ENCODE results near the gene NUP62CL. TPM values are rescaled to one million over a fixed set of nuclear protein-coding genes. Genes with fewer than 3 reads are reported as not detected.

The NUP62CL gene
- total RNA-seq, 1 experiment from 2014 or later = 21.1 TPM

DNA sequence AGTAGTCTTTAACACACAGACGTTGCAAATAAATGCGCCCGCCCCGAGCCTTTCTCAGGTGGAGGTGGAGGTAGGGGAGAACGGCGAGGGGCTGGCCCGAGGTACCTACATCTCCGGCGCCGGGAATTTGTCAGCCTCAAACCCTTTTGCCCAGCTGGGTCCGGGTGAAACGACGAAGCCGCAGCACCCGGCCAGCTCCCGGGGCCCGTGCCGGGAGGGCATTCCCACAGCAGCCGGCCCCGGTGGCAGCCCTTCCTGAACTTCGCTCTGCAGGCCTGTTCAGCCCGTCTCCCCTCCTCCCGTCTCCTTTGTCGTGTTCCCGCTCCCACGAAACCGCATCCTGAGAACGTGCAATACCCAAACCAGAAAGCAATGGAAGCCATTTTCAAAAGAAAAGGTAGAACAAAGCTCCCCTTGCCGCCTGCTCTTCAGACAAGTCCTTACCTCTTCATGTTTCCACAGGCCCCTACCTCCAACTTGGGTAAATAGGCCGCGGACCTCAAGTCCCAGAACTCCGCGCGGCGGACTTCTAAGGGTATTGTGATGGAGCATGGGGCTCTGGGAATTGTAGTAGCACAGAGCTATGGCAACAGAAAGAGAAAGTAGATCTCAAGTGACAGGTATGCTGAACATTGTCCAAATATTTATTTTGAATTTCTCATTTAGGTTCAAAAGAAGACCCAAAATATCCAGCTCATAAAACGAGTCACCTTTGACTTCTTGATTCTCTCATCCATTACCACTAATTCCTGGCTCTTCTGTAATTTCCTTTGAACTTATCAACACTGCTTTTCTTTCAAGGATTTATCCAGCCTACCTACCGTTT is 87.7 kb downstream of the NUP62CL start, which contains the start of gene RBM41:
Gene RBM41 (minus strand): TSS at position 501 of the 826 bp plus-strand sequence. CDS start 49 bp downstream, at position 452.
- Histone ChIP-seq H3K27me3 (ENCODE audit: insufficient read depth, low read length) (no peaks in the 10 kb centered on the region), H3K79me2 (ENCODE audit: insufficient read depth, low read length) (peaks cover 14% of the 10 kb centered on the region; the same call in 1 of the 2 replicates)
- POLR2A ChIA-PET = no interaction called here
- no peak for TF ChIP-seq ELF1 (IDR thresholded peaks at IDR 0.05; ENCODE audit: borderline replicate concordance, low read depth)
- TF ChIP-seq SRF (IDR thresholded peaks at IDR 0.05; ENCODE audit: low read depth) = no peak
- TF ChIP-seq JUND (IDR thresholded peaks at IDR 0.05) = no peak
- no peak for TF ChIP-seq EGR1 (IDR thresholded peaks at IDR 0.05; ENCODE audit: low read depth)
- TF ChIP-seq ZNF274 (IDR thresholded peaks at IDR 0.05; ENCODE audit: low read depth, low read length) = no peak
- TF ChIP-seq YY1 (IDR thresholded peaks at IDR 0.05; ENCODE audit: extremely low read depth, insufficient replicate concordance, low read depth, low read length) = peak; percentile 52
- peak; percentile 51 for TF ChIP-seq POLR2AphosphoS5 (IDR thresholded peaks at IDR 0.05; ENCODE audit: low read depth, low read length)
- no peak for TF ChIP-seq EZH2phosphoT487 (IDR thresholded peaks at IDR 0.05; ENCODE audit: borderline replicate concordance)
- TF ChIP-seq, protein P1, sequence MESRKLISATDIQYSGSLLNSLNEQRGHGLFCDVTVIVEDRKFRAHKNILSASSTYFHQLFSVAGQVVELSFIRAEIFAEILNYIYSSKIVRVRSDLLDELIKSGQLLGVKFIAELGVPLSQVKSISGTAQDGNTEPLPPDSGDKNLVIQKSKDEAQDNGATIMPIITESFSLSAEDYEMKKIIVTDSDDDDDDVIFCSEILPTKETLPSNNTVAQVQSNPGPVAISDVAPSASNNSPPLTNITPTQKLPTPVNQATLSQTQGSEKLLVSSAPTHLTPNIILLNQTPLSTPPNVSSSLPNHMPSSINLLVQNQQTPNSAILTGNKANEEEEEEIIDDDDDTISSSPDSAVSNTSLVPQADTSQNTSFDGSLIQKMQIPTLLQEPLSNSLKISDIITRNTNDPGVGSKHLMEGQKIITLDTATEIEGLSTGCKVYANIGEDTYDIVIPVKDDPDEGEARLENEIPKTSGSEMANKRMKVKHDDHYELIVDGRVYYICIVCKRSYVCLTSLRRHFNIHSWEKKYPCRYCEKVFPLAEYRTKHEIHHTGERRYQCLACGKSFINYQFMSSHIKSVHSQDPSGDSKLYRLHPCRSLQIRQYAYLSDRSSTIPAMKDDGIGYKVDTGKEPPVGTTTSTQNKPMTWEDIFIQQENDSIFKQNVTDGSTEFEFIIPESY (IDR thresholded peaks at IDR 0.05; ENCODE audit: extremely low read depth, insufficient replicate concordance, low read length) = no peak
- no peak for TF ChIP-seq ATF3 (IDR thresholded peaks at IDR 0.05)
- no peak for TF ChIP-seq REST (IDR thresholded peaks at IDR 0.05; ENCODE audit: low read depth)
- 0 out of 2 replicates have a peak, but pooled peaks have one; percentile 21 for TF ChIP-seq SIN3A (IDR thresholded peaks at IDR 0.05; ENCODE audit: low read depth)
- peak; percentile 89 for TF ChIP-seq TCF7L2 (IDR thresholded peaks at IDR 0.05; ENCODE audit: borderline replicate concordance, extremely low read depth, insufficient read depth, insufficient read length)
- no peak for TF ChIP-seq POLR2A (IDR thresholded peaks at IDR 0.05; ENCODE audit: borderline replicate concordance, extremely low read depth, insufficient read depth, insufficient read length)
- peak; percentile 94 for TF ChIP-seq ZFX (IDR thresholded peaks at IDR 0.05)
- TF ChIP-seq, protein P2, sequence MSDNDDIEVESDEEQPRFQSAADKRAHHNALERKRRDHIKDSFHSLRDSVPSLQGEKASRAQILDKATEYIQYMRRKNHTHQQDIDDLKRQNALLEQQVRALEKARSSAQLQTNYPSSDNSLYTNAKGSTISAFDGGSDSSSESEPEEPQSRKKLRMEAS (IDR thresholded peaks at IDR 0.05) = no peak
- TF ChIP-seq, protein P3, sequence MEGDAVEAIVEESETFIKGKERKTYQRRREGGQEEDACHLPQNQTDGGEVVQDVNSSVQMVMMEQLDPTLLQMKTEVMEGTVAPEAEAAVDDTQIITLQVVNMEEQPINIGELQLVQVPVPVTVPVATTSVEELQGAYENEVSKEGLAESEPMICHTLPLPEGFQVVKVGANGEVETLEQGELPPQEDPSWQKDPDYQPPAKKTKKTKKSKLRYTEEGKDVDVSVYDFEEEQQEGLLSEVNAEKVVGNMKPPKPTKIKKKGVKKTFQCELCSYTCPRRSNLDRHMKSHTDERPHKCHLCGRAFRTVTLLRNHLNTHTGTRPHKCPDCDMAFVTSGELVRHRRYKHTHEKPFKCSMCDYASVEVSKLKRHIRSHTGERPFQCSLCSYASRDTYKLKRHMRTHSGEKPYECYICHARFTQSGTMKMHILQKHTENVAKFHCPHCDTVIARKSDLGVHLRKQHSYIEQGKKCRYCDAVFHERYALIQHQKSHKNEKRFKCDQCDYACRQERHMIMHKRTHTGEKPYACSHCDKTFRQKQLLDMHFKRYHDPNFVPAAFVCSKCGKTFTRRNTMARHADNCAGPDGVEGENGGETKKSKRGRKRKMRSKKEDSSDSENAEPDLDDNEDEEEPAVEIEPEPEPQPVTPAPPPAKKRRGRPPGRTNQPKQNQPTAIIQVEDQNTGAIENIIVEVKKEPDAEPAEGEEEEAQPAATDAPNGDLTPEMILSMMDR (IDR thresholded peaks at IDR 0.05 in 2 of 3, conservative IDR thresholded peaks at IDR 0.05 in 1 of 3; ENCODE audit: borderline replicate concordance in 1 of 3, insufficient read depth in 1 of 3, low read depth in 2 of 3, low read length in 2 of 3) = no peak
- TF ChIP-seq FOSL1 (IDR thresholded peaks at IDR 0.05; ENCODE audit: low read depth) = no peak
- no peak for TF ChIP-seq CBX3 (IDR thresholded peaks at IDR 0.05; ENCODE audit: low read depth)

More for the DNA sequence above, 87.7 kb downstream of the NUP62CL start, which contains the start of gene RBM41:
- H2AFZ ChIP-seq (ENCODE audit: low read depth, low read length, poor library complexity, severe bottlenecking) = peak within 1 kb of the TSS; percentile 52
- peak within 1 kb of the TSS; percentile 64 for H3K27ac ChIP-seq (ENCODE audit: low read depth, low read length)
- peaks cover 16% of the 10 kb centered on the region in 2 experiments; a peak in 2 of 4 replicates for H3K36me3 ChIP-seq (ENCODE audit: control insufficient read depth in 1 of 2, insufficient read depth in 2 of 2, low read length in 2 of 2)
- ChIA-PET CTCF (no interaction called here), RAD21 (ENCODE audit: low non-redundant PET in 1 of 2, low total read pairs in 2 of 2, uncharacterized antibody in 2 of 2, unreplicated experiment in 2 of 2) (no interaction called here)
- H3K9ac ChIP-seq (ENCODE audit: low read length) = peak within 1 kb of the TSS; percentile 72
- intact Hi-C loops (cut with micrococcal nuclease) = no loop called here
- peak within 1 kb of the TSS; percentile 72 for H3K4me2 ChIP-seq (ENCODE audit: low read length)
- BruUV-seq (replicated peaks) = TSS peak; percentile 55
- H3K4me1 ChIP-seq (ENCODE audit: control insufficient read depth in 1 of 2, insufficient read depth in 2 of 2, low read length in 2 of 2) = peaks cover 0 to 10% of the 10 kb centered on the region in 2 experiments; a peak in 1 of 4 replicates
- peak within 1 kb of the TSS; percentile 61 to 72 for H3K4me3 ChIP-seq (replicated peaks in 1 of 2; ENCODE audit: low read depth in 1 of 2, low read length in 2 of 2)
- DNase-seq (ENCODE audit: low read depth, low spot score) = peak; percentile 64
- peak; percentile 96 for ATAC-seq
- no peaks in the 10 kb centered on the region for H3K9me2 ChIP-seq (ENCODE audit: insufficient read depth)
- H3K9me3 ChIP-seq (ENCODE audit: control insufficient read depth in 1 of 2, insufficient read depth in 1 of 2, low read depth in 1 of 2, low read length in 2 of 2) = no peaks in the 10 kb centered on the region
- no peaks in the 10 kb centered on the region for H4K20me1 ChIP-seq (ENCODE audit: insufficient read depth)

Measured in HCT116 (cell line).